GM12874 (cell line): ENCODE measurements around the gene TTC19.

Experiments used
- TF ChIP-seq, protein P1 (sequence below): IDR thresholded peaks from 2 replicates; pipeline ENCODE4 v1.5.1; 2011; ENCODE audit warnings: low read depth, mild to moderate bottlenecking, control low read depth, low read length, moderate library complexity; ENCODE audit not compliant: insufficient read depth

The TTC19 gene

GRCh38 chr17:16037636-16038035 is 38.0 kb downstream of the TTC19 start:
- TF ChIP-seq, protein P1, sequence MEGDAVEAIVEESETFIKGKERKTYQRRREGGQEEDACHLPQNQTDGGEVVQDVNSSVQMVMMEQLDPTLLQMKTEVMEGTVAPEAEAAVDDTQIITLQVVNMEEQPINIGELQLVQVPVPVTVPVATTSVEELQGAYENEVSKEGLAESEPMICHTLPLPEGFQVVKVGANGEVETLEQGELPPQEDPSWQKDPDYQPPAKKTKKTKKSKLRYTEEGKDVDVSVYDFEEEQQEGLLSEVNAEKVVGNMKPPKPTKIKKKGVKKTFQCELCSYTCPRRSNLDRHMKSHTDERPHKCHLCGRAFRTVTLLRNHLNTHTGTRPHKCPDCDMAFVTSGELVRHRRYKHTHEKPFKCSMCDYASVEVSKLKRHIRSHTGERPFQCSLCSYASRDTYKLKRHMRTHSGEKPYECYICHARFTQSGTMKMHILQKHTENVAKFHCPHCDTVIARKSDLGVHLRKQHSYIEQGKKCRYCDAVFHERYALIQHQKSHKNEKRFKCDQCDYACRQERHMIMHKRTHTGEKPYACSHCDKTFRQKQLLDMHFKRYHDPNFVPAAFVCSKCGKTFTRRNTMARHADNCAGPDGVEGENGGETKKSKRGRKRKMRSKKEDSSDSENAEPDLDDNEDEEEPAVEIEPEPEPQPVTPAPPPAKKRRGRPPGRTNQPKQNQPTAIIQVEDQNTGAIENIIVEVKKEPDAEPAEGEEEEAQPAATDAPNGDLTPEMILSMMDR, result no peak

DNA sequence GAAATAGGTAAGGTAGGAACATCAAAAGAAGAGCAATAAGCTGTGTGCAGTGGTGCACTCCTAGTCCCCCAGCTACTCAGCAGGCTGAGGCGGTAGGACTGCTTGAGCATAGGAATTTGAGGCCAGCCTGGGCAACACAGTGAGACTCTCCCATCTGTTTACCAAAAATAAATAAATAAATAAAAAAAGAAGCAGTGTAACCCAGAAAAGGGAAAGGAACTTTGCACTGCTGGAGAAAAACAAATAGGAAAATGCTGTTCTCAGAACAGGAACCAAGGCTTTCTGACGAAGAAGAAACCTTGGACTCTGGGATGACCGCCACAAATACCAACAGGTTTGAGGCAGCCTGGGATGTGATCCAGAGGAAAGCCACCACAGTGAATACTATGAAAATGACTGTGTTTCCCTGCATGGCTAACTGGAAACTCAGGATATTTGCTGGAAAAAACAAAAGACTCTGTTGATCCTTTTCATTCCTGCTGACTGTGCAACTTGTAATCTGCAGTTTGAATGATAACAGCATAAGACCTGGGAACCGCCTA is 41.2 kb downstream of the TTC19 start:
- TF ChIP-seq, protein P1, result no peak

- TF ChIP-seq, protein P1, result no peak
Measured at GRCh38 chr17:16044487-16044886, 44.9 kb downstream of the TTC19 start.

DNA sequence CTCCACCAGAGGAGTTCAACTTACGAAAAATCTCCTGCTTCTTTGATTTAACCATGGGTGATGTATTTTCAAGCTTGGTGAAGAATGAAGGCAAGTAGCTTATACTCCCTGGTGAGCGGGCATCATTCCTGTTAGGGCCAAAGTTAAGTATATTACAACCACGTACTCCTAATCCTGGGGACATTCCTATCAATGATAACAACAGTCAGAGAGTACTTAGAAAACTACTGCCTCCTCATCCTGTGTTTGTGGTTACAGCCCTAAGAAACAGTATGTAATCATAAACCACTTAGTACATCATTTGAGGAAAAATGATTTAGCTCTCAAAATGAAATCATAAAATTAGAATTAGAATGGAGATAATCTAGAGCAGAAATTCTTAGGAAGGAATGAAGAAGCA is 47.3 kb downstream of the TTC19 start:
- TF ChIP-seq, protein P1, result no peak

DNA sequence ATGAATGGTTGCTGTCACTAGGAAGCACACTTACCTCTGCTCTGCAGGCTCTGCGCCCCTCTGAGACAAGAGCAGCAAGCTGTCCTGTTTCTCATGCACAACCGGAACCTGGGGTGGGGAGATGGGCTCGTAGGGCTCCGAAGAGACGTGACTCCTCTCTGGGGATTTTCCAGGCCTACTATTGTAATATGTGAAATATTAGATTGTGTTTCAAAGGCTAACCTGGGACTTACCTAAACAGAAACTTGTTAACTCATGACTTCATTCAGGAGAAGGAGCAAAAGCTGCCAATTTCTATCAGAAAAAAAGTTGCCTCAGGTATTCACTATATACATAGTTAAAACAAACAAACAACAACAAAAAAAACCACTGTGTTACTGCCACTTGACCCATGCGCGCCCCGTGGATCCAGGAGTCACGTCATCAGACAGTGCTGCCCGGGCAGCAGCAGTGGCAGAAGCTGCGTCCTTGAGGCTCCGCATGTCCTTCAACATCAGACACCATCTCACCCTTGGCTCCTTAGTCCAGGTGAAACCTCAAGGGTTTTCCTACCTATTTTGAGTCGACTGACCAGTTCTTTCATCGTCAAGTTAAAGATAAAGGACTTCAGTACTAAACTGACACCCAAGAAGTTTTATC is 49.3 kb downstream of the TTC19 start:
- TF ChIP-seq, protein P1, result no peak

GRCh38 chr17:16050844-16051243 is 51.2 kb downstream of the TTC19 start:
- TF ChIP-seq, protein P1, result no peak

GRCh38 chr17:16052486-16052885 is 52.9 kb downstream of the TTC19 start:
- TF ChIP-seq, protein P1, result no peak
